HL-60 (cell line): ENCODE data around the gene POLR1H.

Experiments
- DNase-seq, 2 experiments: peaks; one replicate each; pipeline ENCODE4 v3.0.0-alpha.2; 2010 to 2020; ENCODE audit warnings: low read depth in 1 of 2, low spot score in 1 of 2
- H3K27ac ChIP-seq: fragments of 250-450 bp; sonication (Bioruptor Pico); replicated peaks from 2 replicates; pipeline ENCODE4 v1.5.1; 2020; ENCODE audit warnings: mild to moderate bottlenecking, moderate library complexity
- H3K27me3 ChIP-seq: fragments of 250-450 bp; sonication (Bioruptor Pico); 2 replicates; pipeline ENCODE4 v1.5.1; 2021; ENCODE audit warnings: mild to moderate bottlenecking, moderate library complexity; ENCODE audit not compliant: insufficient read depth, poor library complexity, severe bottlenecking
- H3K4me3 ChIP-seq: replicated peaks from 2 replicates; pipeline ENCODE4 v1.5.1; 2011; ENCODE audit warnings: mild to moderate bottlenecking, control low read depth, low read length; ENCODE audit not compliant: insufficient read depth
- GABPA ChIP-seq: IDR thresholded peaks from 2 replicates; pipeline ENCODE4 v1.6.1; 2012; ENCODE audit warnings: low read depth
- POLR2AphosphoS5 ChIP-seq: IDR thresholded peaks from 2 replicates; pipeline ENCODE4 v1.6.1; 2012; ENCODE audit warnings: low read depth
- SPI1 ChIP-seq: IDR thresholded peaks from 2 replicates; pipeline ENCODE4 v1.6.1; 2012; ENCODE audit warnings: low read depth, mild to moderate bottlenecking, borderline replicate concordance
- TF ChIP-seq, protein P1 (sequence below): IDR thresholded peaks from 2 replicates; pipeline ENCODE4 v1.6.1; 2012; ENCODE audit warnings: low read depth; ENCODE audit not compliant: insufficient replicate concordance
- TF ChIP-seq, protein P2 (sequence below): IDR thresholded peaks from one replicate; pipeline ENCODE4 v1.5.1; 2011; ENCODE audit warnings: low read length, control low read depth, inconsistent platforms; ENCODE audit not compliant: insufficient read depth

The POLR1H gene

DNA sequence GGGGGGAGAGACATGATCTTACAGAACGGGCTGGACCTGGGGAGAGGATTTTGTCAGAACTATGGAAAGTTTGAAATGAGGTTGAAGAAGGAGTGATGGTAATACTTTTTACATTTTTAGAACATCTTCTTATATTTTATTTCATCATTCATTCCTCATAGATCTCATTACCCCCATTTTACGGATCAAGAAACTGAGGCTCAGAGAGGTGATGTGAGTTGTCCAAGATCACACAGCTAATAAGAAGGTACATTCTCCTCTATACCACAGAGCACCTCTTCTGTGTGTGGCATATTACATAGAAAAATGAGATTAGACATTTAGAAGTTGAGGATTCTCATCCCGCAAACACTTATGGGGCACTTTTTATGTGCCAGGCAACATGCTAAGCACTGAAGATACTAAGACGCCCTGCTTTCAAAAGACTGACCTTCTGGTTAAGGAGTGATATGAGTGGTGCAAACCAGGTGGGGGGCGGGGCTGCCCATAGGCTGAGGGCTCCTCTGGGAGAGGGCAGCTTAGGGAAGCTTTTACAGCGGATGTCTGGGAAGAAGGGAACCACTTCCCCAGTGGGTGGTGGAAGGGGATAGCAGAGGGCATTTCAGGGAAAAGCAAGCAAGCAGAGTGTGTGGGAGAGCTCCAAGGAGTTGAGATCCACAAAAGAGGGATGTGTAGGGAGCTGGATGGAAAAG lies 31.9 kb downstream of the POLR1H start:
- Histone ChIP-seq H3K27ac (no peak overlapping the region), H3K27me3 (peaks cover 39% of the 10 kb centered on the region), H3K4me3 (no peak overlapping the region)
- DNase-seq, result no peak
- TF ChIP-seq, protein P1, sequence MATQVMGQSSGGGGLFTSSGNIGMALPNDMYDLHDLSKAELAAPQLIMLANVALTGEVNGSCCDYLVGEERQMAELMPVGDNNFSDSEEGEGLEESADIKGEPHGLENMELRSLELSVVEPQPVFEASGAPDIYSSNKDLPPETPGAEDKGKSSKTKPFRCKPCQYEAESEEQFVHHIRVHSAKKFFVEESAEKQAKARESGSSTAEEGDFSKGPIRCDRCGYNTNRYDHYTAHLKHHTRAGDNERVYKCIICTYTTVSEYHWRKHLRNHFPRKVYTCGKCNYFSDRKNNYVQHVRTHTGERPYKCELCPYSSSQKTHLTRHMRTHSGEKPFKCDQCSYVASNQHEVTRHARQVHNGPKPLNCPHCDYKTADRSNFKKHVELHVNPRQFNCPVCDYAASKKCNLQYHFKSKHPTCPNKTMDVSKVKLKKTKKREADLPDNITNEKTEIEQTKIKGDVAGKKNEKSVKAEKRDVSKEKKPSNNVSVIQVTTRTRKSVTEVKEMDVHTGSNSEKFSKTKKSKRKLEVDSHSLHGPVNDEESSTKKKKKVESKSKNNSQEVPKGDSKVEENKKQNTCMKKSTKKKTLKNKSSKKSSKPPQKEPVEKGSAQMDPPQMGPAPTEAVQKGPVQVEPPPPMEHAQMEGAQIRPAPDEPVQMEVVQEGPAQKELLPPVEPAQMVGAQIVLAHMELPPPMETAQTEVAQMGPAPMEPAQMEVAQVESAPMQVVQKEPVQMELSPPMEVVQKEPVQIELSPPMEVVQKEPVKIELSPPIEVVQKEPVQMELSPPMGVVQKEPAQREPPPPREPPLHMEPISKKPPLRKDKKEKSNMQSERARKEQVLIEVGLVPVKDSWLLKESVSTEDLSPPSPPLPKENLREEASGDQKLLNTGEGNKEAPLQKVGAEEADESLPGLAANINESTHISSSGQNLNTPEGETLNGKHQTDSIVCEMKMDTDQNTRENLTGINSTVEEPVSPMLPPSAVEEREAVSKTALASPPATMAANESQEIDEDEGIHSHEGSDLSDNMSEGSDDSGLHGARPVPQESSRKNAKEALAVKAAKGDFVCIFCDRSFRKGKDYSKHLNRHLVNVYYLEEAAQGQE, result no peak
- TF ChIP-seq, protein P2, sequence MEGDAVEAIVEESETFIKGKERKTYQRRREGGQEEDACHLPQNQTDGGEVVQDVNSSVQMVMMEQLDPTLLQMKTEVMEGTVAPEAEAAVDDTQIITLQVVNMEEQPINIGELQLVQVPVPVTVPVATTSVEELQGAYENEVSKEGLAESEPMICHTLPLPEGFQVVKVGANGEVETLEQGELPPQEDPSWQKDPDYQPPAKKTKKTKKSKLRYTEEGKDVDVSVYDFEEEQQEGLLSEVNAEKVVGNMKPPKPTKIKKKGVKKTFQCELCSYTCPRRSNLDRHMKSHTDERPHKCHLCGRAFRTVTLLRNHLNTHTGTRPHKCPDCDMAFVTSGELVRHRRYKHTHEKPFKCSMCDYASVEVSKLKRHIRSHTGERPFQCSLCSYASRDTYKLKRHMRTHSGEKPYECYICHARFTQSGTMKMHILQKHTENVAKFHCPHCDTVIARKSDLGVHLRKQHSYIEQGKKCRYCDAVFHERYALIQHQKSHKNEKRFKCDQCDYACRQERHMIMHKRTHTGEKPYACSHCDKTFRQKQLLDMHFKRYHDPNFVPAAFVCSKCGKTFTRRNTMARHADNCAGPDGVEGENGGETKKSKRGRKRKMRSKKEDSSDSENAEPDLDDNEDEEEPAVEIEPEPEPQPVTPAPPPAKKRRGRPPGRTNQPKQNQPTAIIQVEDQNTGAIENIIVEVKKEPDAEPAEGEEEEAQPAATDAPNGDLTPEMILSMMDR, result no peak
- TF ChIP-seq GABPA, result no peak
- no peak for TF ChIP-seq SPI1
- no peak for TF ChIP-seq POLR2AphosphoS5

DNA sequence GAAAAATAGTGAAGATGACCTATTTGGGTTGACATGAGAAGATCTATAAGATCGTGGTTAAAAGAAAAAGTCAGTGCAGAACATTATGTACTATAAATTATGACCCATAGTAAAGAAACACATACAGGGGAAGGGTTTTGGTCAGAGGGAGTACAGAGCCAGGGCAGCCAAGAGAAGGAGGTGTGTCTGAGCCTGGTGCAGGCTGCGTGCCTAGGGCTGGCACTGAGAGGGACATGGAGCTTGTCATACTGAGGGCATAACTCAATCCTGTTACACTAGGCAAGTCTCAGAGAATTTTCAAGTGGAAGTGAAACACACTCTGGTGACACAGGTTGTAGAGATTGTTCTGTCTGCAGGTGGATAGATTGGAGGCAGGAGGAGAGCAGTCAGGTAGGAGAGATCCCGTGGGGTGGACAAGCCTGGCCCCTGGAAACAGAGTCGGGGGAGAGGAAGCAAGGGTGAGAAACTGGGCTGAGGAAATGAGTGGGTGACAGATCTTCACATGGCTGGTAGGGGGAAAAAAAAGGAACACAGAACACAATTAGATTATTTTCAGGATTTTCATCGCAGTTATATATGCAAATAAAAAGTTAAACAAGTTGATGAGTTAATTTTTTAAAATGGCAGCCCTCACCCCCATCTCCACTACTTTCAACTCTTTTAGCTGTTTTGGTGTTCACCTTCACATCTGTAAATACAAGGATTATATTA lies 33.0 kb downstream of the POLR1H start:
- Histone ChIP-seq H3K27me3 (peaks cover 41% of the 10 kb centered on the region), H3K4me3 (no peak overlapping the region), H3K27ac (no peak overlapping the region)
- TF ChIP-seq GABPA (no peak), SPI1 (no peak), POLR2AphosphoS5 (no peak)
- TF ChIP-seq, protein P1, result no peak
- TF ChIP-seq, protein P2, result no peak
- no peak for DNase-seq

DNA sequence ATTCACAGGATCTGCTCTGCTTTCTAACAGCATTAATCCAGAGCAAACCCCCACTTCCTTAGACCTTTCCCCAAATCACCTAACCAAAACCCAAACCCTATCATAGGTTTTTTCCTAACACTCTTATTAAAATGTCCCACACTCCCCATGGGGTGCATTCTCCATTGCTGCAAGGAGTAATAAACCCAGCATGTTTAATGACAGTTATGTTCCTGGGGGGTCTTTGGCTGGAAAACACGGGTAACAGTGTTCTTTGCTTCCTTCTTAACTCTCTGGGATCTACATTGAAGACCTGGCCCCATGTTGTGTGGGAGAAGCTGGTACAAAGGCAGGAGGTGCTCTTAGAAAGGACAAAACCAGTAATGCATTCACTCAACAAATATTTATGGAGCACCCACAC lies 35.8 kb downstream of the POLR1H start:
- no peak overlapping the region for H3K4me3 ChIP-seq
- no peak overlapping the region for H3K27ac ChIP-seq
- TF ChIP-seq, protein P2, result no peak
- no peak for TF ChIP-seq SPI1
- TF ChIP-seq, protein P1, result no peak
- TF ChIP-seq GABPA, result no peak
- H3K27me3 ChIP-seq, result peaks cover 56% of the 10 kb centered on the region
- DNase-seq, result no peak
